HCT116 (cell line): ENCODE data around the gene CALCOCO1.

Source experiments
- EZH2 ChIP-seq: fragments of 200-600 bp; sonication (generic); IDR thresholded peaks from 2 replicates; pipeline ENCODE4 v1.6.1; 2017; ENCODE audit warnings: antibody characterized with exemption, mixed run types
- POLR2A ChIP-seq: IDR thresholded peaks from 2 replicates; pipeline ENCODE4 v1.7.0; 2011; ENCODE audit warnings: borderline replicate concordance; ENCODE audit not compliant: insufficient read depth, insufficient read length; ENCODE audit errors: extremely low read depth
- TF ChIP-seq, protein P1 (sequence below), 3 experiments: fragments of 200-600 bp in 1 of 3; sonication (generic) in 1 of 3; IDR thresholded peaks in 2 of 3; conservative IDR thresholded peaks in 1 of 3; 2 replicates each; pipeline ENCODE4 v1.5.1; 2012 to 2017; ENCODE audit warnings: low read depth in 2 of 3, low read length in 2 of 3, antibody characterized with exemption in 1 of 3, borderline replicate concordance in 1 of 3, control low read depth in 1 of 3, mild to moderate bottlenecking in 1 of 3, mixed read lengths in 1 of 3, mixed run types in 1 of 3, moderate library complexity in 1 of 3; ENCODE audit not compliant: insufficient read depth in 1 of 3
- TF ChIP-seq, protein P2 (sequence below): IDR thresholded peaks from 2 replicates; pipeline ENCODE4 v1.6.1; 2012; ENCODE audit warnings: low read depth

DNA sequence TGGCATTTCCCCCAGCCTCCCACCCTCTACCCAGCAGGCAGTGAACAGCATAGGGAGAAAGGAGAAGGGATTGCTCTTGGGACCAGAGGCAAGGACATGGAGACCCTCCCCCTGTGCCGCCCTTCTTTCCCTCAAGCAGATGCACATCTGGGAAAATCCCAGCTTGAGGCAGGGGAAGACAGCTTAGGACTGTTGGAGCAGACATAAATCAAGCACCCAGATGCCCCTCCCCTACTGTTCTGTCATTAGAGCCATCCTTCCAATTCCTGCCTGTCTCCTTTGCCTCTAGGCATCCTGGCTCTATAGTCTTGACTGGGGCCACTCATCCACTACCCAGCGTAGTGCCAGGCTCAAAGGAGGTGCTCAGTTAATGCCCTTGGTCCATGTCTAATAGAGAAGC lies 32.0 kb upstream of the CALCOCO1 start:
- no peak for TF ChIP-seq POLR2A
- TF ChIP-seq EZH2 = no peak
- TF ChIP-seq, protein P1, sequence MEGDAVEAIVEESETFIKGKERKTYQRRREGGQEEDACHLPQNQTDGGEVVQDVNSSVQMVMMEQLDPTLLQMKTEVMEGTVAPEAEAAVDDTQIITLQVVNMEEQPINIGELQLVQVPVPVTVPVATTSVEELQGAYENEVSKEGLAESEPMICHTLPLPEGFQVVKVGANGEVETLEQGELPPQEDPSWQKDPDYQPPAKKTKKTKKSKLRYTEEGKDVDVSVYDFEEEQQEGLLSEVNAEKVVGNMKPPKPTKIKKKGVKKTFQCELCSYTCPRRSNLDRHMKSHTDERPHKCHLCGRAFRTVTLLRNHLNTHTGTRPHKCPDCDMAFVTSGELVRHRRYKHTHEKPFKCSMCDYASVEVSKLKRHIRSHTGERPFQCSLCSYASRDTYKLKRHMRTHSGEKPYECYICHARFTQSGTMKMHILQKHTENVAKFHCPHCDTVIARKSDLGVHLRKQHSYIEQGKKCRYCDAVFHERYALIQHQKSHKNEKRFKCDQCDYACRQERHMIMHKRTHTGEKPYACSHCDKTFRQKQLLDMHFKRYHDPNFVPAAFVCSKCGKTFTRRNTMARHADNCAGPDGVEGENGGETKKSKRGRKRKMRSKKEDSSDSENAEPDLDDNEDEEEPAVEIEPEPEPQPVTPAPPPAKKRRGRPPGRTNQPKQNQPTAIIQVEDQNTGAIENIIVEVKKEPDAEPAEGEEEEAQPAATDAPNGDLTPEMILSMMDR (IDR thresholded peaks at IDR 0.05 in 2 of 3, conservative IDR thresholded peaks at IDR 0.05 in 1 of 3; ENCODE audit: borderline replicate concordance in 1 of 3, insufficient read depth in 1 of 3, low read depth in 2 of 3, low read length in 2 of 3) = no peak
- TF ChIP-seq, protein P2, sequence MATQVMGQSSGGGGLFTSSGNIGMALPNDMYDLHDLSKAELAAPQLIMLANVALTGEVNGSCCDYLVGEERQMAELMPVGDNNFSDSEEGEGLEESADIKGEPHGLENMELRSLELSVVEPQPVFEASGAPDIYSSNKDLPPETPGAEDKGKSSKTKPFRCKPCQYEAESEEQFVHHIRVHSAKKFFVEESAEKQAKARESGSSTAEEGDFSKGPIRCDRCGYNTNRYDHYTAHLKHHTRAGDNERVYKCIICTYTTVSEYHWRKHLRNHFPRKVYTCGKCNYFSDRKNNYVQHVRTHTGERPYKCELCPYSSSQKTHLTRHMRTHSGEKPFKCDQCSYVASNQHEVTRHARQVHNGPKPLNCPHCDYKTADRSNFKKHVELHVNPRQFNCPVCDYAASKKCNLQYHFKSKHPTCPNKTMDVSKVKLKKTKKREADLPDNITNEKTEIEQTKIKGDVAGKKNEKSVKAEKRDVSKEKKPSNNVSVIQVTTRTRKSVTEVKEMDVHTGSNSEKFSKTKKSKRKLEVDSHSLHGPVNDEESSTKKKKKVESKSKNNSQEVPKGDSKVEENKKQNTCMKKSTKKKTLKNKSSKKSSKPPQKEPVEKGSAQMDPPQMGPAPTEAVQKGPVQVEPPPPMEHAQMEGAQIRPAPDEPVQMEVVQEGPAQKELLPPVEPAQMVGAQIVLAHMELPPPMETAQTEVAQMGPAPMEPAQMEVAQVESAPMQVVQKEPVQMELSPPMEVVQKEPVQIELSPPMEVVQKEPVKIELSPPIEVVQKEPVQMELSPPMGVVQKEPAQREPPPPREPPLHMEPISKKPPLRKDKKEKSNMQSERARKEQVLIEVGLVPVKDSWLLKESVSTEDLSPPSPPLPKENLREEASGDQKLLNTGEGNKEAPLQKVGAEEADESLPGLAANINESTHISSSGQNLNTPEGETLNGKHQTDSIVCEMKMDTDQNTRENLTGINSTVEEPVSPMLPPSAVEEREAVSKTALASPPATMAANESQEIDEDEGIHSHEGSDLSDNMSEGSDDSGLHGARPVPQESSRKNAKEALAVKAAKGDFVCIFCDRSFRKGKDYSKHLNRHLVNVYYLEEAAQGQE = no peak
